CD4-positive, alpha-beta T cell (primary cell): Measurements from ENCODE around the gene TSTD1. TPM values are rescaled to one million over a fixed set of nuclear protein-coding genes. Genes with fewer than 3 reads are reported as not detected.

ENCODE experiments used
- ATAC-seq: fragments of 200-7000 bp; cut with Tn5 transposase; one replicate; pipeline ENCODE4 v1.10.0; 2022; ENCODE audit warnings: mild to moderate bottlenecking; ENCODE audit not compliant: poor library complexity
- CTCF ChIA-PET: fragments of 350-600 bp; sonication (Branson Sonifier 250); formaldehyde crosslinking; loops from one replicate; lab custom pipeline; 2021; ENCODE audit warnings: antibody characterized with exemption, inconsistent platforms; lab: Charles Lee
- POLR2A ChIA-PET: fragments of 350-600 bp; sonication (Branson Sonifier 250); formaldehyde crosslinking; loops from one replicate; lab custom pipeline; 2021; ENCODE audit warnings: antibody characterized with exemption, inconsistent platforms; lab: Charles Lee
- DNase-seq, 14 experiments: peaks; one replicate each; pipeline ENCODE4 v3.0.0-alpha.2; 2013 to 2020; ENCODE audit warnings: mixed read lengths in 2 of 14
- H3K27ac ChIP-seq, 2 donors: one replicate each; pipeline versions ENCODE4 v1.5.1 to v1.7.0; 2013; ENCODE audit warnings: low read length in 2 of 2, low read depth in 1 of 2, mild to moderate bottlenecking in 1 of 2
- H3K27me3 ChIP-seq, 2 experiments: 1 replicate in 1 of 2; 2 replicates in 1 of 2; pipeline versions ENCODE4 v1.6.1 to v1.7.0; 2013; ENCODE audit warnings: low read length in 2 of 2, control low read depth in 1 of 2, mild to moderate bottlenecking in 1 of 2, moderate library complexity in 1 of 2; ENCODE audit not compliant: insufficient read depth in 2 of 2, control insufficient read depth in 1 of 2
- H3K36me3 ChIP-seq: one replicate; pipeline ENCODE4 v1.6.1; 2013; ENCODE audit warnings: low read length, control low read depth; ENCODE audit not compliant: insufficient read depth
- H3K4me1 ChIP-seq: one replicate; pipeline ENCODE4 v1.6.1; 2013; ENCODE audit warnings: low read length, control low read depth; ENCODE audit not compliant: insufficient read depth
- H3K4me3 ChIP-seq: one replicate; pipeline ENCODE4 v1.5.1; 2013; ENCODE audit warnings: mild to moderate bottlenecking, low read length, moderate library complexity
- H3K9me3 ChIP-seq, 2 experiments: 1 replicate in 1 of 2; 2 replicates in 1 of 2; pipeline versions ENCODE4 v1.6.1 to v1.7.0; 2013; ENCODE audit warnings: low read length in 2 of 2, mild to moderate bottlenecking in 2 of 2, control low read depth in 1 of 2, moderate library complexity in 1 of 2; ENCODE audit not compliant: control insufficient read depth in 1 of 2, insufficient read depth in 1 of 2
- H3K27ac Mint-ChIP-seq: one replicate; pipeline ENCODE4 v1.8.0; 2020; ENCODE audit warnings: mixed read lengths
- H3K27me3 Mint-ChIP-seq: one replicate; pipeline ENCODE4 v1.8.0; 2021; ENCODE audit warnings: mixed read lengths
- H3K36me3 Mint-ChIP-seq: one replicate; pipeline ENCODE4 v1.8.0; 2021; ENCODE audit warnings: low read depth, mixed read lengths
- H3K4me1 Mint-ChIP-seq: one replicate; pipeline ENCODE4 v1.8.0; 2021; ENCODE audit warnings: low read depth, mixed read lengths
- H3K4me3 Mint-ChIP-seq: one replicate; pipeline ENCODE4 v1.8.0; 2020; ENCODE audit warnings: mild to moderate bottlenecking, mixed read lengths
- H3K9me3 Mint-ChIP-seq: one replicate; pipeline ENCODE4 v1.8.0; 2020; ENCODE audit warnings: mixed read lengths
- intact Hi-C, 2 experiments: fragments of 100-400 bp; cut with DNase I in 1 of 2; cut with micrococcal nuclease in 1 of 2; formaldehyde crosslinking; loops; one replicate each; pipeline versions ENCODE4 v1.15.1 to v1.9.0; 2023 to 2025; cut with DNase I, micrococcal nuclease
- polyA plus RNA-seq, 2 donors: library from polyadenylated mRNA; unstranded; fragments of 120-200 nt; gene quantifications; one replicate each; pipeline ENCODE4 v1.2.1, GENCODE V29; 2013
- total RNA-seq, 174 experiments: library from RNA in 2 of 174; stranded (reverse) in 2 of 174; gene quantifications; one replicate each; pipeline ENCODE4 v1.2.3 and lab custom pipeline; 2021 to 2026
- TF ChIP-seq, protein P1 (sequence below): fragments of 200-600 bp; IDR thresholded peaks from one replicate; pipeline ENCODE4 v1.8.0; 2022; ENCODE audit warnings: antibody characterized with exemption, mild to moderate bottlenecking

The TSTD1 gene, protein sequence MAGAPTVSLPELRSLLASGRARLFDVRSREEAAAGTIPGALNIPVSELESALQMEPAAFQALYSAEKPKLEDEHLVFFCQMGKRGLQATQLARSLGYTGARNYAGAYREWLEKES
- total RNA-seq = 10 to 100 TPM; 38.0 to 40.3 TPM
- 121 TPM for polyA plus RNA-seq (2013, experiment 1 of 2)
- polyA plus RNA-seq (2013, experiment 2 of 2) = 83.0 TPM
- 8.3 to 46.8 (median 24.0) reads per million in 172 experiments for total RNA-seq (lab: John Stamatoyannopoulos, UW)

DNA sequence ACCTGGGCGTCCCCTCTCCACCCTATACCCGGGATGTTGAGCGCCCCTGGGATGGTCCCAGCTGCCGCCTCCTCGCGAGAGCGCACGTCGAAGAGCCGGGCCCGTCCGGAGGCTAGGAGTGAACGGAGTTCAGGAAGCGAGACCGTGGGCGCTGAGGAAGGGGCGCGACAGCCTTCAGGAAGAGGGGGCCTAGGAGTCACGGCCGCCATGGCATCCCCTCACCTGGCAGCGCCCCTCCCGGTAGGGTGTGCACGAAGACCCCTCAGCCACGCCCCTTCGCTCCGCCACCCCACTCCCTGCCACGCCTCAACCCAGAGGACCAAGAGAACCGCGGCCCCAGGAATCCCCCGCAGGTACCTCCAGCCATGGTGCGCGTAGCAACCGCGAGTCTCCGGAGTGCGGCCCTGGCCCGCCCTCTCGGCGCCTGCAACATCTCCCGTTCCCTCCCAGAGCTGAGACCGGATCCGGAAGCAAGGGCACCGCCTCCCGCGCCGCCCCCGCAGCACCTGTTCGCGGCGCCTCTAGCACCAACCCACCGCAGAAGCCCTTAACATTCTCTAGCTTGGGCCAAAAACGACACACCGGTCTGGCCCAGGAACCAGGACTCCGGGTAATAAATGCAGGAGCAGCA is at the start of gene TSTD1:
TSTD1 (minus strand) TSS at position 442 of the 631 bp plus-strand sequence; CDS start at position 367, 75 bp downstream.
- intact Hi-C loops = loop anchor here in 1 of 2 experiments (2.0 to 5.0 kb wide), 2 partner anchors 18 to 41 kb away; partner anchors contain the start of gene F11R
- CTCF ChIA-PET = interaction anchor here (0.6 to 6.6 kb wide), 8 partner anchors 18 to 942 kb away, joined by 3 to 66 read pairs (median 6); partner anchors contain the start of genes ARHGAP30, F11R and KLHDC9
- Histone ChIP-seq H3K4me3 (peak within 1 kb of the TSS; percentile 99), H3K27me3 (no peaks in the 10 kb centered on the region), H3K4me1 (peaks cover 50% of the 10 kb centered on the region), H3K36me3 (peaks cover 41% of the 10 kb centered on the region), H3K27ac (peak within 1 kb of the TSS; percentile 86 to 88), H3K9me3 (no peaks in the 10 kb centered on the region)
- no peaks in the 10 kb centered on the region for H3K9me3 Mint-ChIP-seq
- ATAC-seq (peak; percentile 89), DNase-seq (peak; percentile 75 to 96 (median 84))
- POLR2A ChIA-PET = interaction anchor here (0.6 to 5.0 kb wide), 12 partner anchors 8 to 201 kb away, joined by 3 to 66 read pairs (median 6); partner anchors contain the start of genes ARHGAP30, DEDD, F11R and KLHDC9
- peak within 1 kb of the TSS; percentile 88 for H3K4me3 Mint-ChIP-seq
- H3K27me3 Mint-ChIP-seq = no peaks in the 10 kb centered on the region
- TF ChIP-seq, protein P1, sequence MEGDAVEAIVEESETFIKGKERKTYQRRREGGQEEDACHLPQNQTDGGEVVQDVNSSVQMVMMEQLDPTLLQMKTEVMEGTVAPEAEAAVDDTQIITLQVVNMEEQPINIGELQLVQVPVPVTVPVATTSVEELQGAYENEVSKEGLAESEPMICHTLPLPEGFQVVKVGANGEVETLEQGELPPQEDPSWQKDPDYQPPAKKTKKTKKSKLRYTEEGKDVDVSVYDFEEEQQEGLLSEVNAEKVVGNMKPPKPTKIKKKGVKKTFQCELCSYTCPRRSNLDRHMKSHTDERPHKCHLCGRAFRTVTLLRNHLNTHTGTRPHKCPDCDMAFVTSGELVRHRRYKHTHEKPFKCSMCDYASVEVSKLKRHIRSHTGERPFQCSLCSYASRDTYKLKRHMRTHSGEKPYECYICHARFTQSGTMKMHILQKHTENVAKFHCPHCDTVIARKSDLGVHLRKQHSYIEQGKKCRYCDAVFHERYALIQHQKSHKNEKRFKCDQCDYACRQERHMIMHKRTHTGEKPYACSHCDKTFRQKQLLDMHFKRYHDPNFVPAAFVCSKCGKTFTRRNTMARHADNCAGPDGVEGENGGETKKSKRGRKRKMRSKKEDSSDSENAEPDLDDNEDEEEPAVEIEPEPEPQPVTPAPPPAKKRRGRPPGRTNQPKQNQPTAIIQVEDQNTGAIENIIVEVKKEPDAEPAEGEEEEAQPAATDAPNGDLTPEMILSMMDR = no peak
- peaks cover 41% of the 10 kb centered on the region for H3K4me1 Mint-ChIP-seq
- peak within 1 kb of the TSS; percentile 91 for H3K27ac Mint-ChIP-seq
- peaks cover 47% of the 10 kb centered on the region for H3K36me3 Mint-ChIP-seq

DNA sequence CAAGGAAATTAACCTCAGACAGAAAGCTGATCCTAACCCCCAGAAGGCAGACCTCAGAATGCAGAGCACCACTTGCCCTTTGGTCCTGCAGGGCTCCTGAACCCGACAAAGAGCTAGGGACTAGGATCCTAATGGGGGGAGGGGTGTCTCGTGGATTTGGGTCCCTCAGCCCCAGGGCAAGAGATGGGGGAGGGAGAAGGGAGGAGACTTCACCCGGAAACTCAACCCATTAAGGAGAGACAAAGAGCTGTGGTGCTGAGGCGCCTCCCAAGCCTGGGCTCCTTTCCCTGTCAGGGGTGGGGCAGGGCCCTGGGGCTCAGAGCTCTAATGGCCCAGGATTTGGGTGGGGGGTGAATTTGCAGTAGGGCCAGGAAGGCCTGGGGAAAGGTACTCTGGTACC is 47.7 kb upstream of the TSTD1 start:
- TF ChIP-seq, protein P1 = no peak
- no peaks in the 10 kb centered on the region for H3K4me1 ChIP-seq
- no peaks in the 10 kb centered on the region for H3K27me3 ChIP-seq
- intact Hi-C loops = no loop called here
- DNase-seq (no peak), ATAC-seq (no peak)
- no peaks in the 10 kb centered on the region for H3K36me3 ChIP-seq
- H3K4me1 Mint-ChIP-seq = peaks cover 9% of the 10 kb centered on the region
- no peak overlapping the region for H3K27ac Mint-ChIP-seq
- no peaks in the 10 kb centered on the region for H3K36me3 Mint-ChIP-seq
- H3K4me3 Mint-ChIP-seq = no peak overlapping the region
- no peaks in the 10 kb centered on the region for H3K9me3 Mint-ChIP-seq
- H3K4me3 ChIP-seq = no peak overlapping the region
- POLR2A ChIA-PET = interaction anchor here (0.5 kb wide), 1 partner anchor 26 kb away, joined by 3 read pairs; no protein-coding TSS in a partner anchor
- H3K27ac ChIP-seq = no peak overlapping the region
- no peaks in the 10 kb centered on the region for H3K27me3 Mint-ChIP-seq
- CTCF ChIA-PET = no interaction called here
- H3K9me3 ChIP-seq = no peaks in the 10 kb centered on the region

DNA sequence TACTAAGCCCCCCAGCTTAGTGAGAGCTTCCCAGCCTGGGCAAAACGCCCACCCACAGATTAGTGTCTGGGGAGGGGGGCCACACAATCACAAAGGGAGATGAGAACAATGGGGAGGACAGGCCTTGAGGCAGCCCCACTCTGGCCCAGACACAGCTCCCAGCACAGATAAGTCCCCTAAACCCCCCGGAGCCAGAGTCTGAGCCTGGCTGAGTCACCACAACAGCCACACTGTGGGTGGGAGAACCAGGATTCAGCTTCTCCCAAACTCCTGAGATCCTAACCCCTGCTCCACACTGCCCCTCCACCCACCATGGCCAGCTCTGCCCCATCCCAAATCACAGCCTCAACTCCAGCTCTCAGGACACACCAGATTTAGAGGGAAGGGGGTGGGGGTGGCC is 46.4 kb upstream of the TSTD1 start:
- Histone ChIP-seq H3K27ac (no peak overlapping the region), H3K27me3 (no peaks in the 10 kb centered on the region), H3K36me3 (no peaks in the 10 kb centered on the region), H3K9me3 (no peaks in the 10 kb centered on the region), H3K4me3 (no peak overlapping the region), H3K4me1 (no peaks in the 10 kb centered on the region)
- H3K4me1 Mint-ChIP-seq = peaks cover under 1% of the 10 kb centered on the region
- TF ChIP-seq, protein P1 = no peak
- ChIA-PET CTCF (interaction anchor here (1.0 kb wide), 1 partner anchor 95 kb away, joined by 3 read pairs; no protein-coding TSS in a partner anchor), POLR2A (interaction anchor here (1.4 kb wide), 1 partner anchor 12 kb away, joined by 3 read pairs; no protein-coding TSS in a partner anchor)
- ATAC-seq (no peak), DNase-seq (no peak)
- intact Hi-C loops = no loop called here
- H3K9me3 Mint-ChIP-seq = no peaks in the 10 kb centered on the region
- H3K27ac Mint-ChIP-seq = no peak overlapping the region
- no peak overlapping the region for H3K4me3 Mint-ChIP-seq
- H3K36me3 Mint-ChIP-seq = no peaks in the 10 kb centered on the region
- H3K27me3 Mint-ChIP-seq = no peaks in the 10 kb centered on the region
